HG02981 (cell line): Measurements from ENCODE around the gene BOD1L1.

Experiments
- ATAC-seq: cut with Tn5 transposase; IDR thresholded peaks from one replicate; pipeline ENCODE4 v1.9.1; 2021; ENCODE audit warnings: mild to moderate bottlenecking, moderate library complexity; ENCODE audit not compliant: unreplicated experiment

BOD1L1 gene

DNA sequence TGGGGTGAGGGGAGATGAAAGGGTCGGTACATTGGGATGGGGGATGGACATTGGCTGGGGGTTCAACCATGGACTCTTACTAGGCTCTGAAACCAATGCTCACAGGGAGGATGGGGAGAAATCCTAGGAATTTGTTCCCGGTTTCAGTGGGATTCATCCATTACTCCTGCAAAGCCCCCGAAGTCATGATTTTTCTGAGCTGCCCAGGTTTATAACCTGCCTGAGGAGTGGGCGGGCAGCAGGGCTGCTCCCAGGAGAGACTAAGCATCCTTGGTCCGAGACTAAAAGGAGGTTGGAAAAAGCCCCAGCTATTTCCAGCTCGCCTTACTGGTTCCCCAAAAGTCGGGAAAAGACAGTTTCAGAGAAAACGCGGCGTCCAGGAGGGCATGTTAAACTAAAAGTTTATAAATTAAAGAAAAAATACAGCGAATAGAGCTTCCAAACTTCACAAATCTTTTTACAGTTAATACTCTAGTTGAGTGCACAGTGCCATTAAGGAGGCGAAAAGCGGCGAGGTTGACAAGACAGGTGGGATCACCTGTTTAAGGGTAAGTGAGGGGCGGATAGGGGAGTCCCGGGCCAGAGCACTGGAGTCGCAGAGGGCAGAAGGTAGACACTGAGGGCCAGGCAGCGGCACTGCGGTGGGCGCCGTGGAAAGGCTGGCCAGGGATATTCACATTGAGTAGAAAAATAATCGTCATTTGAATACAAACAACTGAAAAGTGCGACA is 86.9 kb downstream of the BOD1L1 start:
- no peak for ATAC-seq

DNA sequence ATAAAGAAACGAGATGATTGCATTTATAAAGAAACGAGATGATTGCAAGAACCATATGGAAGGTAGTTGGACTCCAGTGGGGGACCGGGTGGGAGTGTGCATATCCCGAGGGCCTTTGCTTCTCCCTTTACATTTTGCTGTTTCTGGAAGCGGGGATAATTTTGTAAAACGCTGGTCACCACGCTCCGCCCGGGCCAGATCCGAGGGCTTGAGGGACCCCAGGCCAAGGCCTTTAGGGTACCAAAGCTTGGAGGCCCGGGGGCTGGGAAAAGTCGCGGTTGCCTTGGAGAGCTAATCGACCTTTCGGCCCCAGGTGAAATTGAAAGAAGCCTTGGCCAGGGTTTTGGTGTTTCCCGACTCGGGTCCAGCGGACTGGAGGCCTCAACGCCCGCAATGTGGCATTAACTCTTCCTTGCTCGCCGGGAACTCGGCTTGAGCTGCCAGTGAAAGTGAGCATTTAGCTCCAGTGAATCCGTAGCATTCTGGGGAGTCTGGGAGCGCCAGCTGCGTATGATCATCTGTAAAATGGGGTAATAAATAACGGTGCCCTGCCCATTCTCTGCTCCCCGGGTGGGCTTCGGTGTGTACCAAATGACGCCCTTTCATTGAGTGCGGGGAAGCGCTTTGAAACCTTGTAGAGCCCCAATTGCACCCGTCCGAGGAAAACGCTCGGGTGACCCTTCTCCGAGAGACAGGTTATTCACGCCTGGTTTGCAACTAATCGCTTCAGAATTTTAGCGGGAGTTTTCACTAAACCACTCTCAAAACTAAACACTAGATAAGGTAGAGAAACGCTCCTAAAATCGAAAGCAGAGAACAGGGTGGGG is 87.7 kb downstream of the BOD1L1 start:
- no peak for ATAC-seq

DNA sequence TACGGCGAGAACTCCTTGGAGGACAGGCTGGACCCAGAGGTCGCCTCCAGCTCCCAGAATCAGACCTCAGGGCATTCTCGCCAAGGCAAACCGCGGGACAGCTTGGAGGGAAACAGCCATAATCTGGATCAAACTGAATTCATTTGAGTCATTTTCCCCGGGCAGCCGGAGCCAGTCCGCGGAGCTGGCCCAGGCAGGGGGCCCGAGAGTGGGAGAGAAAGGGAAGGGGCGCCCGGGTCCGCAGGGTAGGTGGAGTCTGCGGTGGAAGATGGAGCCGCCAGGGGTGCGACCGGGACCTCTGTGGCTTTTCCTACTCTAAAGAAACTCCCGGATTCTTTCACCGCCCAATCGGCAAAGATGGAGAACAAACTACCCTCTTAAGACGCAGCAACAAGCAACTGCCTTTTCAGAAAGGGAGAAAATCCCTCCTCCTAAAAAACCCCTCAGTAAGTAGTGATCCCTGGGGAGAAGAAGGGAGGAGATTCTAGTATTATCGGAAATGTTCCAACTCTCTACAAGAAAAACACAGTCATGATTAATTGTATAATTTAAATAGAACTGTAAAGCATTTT is 88.4 kb downstream of the BOD1L1 start:
- no peak for ATAC-seq

DNA sequence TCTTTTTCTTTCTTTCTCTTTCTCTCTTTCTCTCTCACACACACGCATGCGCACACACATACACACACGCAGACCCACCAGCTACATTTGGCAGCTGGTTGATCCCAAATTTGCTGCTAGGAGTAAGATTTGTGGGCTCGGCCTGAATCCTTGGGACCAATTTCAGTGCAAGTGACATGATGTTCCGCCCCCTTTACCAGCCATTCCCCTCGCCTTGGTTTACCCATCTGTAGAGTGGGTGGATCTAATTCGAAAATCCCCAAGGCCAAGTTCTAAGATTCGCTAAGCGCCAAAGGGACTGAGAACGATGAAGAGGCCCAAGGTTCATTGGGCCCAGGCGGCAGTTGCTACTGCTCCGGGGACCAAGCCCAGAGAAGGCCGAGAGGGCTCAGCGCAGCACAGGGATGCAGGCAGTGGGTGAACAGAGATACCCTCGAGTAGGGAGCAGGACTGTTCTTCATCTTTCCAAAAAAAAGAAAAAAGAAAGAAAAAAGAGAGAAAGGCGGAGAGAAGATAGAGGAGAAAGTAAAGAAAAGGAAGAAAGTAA is 89.0 kb downstream of the BOD1L1 start:
- ATAC-seq = no peak

DNA sequence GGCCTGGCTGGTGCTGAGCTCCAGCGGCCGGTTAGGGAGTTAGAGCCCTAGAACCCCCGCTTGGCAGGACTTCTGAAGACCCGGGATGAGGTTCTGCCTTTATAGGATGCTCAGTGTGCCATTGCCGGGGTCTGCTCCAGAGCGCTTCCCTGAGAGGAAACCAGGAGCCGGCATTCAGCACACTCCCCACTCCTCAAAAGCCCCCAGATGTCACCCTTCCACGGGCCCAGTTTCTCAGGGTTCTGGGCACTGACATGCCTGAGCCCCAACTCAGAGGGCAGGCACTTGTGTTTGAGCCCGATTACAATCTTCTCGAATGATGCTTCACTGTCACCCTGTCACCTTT is 89.7 kb downstream of the BOD1L1 start:
- ATAC-seq = no peak

DNA sequence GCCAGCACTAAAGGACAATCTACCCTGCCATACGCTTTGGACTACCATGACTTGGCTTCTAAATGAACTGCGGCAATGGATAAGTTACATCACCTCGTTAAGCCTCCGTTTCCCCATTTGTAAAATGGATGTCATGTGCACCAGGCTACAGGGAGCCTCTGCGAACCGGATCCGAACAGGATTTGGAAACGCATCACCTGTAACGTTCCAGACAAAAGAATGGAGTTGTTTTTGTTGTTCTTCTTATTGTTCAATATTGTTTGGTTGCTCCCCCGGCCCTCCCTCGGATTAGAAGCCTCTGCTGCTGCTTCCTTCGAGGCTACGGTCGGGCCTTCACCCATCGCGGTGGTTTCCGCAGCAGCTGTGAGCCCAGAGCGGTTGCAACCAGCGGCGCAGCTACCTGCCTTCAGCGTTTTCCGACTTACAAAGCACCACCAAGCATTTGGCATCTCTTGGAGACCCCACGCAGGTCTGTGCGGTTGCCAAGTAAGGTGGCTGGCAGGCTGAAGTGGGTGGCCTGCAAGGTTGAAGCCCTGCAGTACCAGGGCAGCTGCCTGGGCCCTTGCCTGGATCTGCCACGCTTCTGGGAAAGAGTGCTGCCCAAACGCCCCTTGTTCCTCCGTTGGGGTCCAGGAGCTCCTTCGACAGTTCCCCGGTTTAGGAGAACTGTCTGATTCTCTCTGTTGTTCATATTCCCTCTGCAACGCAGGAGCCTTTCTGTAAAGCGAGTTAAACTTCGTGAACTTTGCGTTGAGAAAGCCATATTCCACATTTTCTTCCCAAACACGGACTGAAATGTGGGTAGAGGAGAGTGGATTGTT is 90.3 kb downstream of the BOD1L1 start:
- no peak for ATAC-seq

DNA sequence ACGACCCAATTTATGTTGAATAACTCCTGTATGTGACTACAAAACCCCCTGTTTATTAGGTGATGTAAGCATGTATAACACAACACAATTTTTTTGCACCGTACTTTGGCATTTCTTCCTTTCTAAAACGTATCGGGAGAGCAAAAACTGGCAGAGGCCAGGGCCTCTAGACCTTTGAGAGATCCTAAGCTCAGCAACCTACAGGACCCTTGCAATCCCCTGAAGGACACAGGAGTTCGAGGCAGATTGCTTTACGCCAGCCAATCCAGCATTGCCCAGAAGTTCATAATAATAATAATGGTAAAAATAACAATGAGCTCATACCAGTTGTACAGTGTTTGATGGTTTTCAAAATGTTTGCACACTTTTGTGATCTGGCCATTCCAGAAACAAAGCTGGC is 90.9 kb downstream of the BOD1L1 start:
- no peak for ATAC-seq

DNA sequence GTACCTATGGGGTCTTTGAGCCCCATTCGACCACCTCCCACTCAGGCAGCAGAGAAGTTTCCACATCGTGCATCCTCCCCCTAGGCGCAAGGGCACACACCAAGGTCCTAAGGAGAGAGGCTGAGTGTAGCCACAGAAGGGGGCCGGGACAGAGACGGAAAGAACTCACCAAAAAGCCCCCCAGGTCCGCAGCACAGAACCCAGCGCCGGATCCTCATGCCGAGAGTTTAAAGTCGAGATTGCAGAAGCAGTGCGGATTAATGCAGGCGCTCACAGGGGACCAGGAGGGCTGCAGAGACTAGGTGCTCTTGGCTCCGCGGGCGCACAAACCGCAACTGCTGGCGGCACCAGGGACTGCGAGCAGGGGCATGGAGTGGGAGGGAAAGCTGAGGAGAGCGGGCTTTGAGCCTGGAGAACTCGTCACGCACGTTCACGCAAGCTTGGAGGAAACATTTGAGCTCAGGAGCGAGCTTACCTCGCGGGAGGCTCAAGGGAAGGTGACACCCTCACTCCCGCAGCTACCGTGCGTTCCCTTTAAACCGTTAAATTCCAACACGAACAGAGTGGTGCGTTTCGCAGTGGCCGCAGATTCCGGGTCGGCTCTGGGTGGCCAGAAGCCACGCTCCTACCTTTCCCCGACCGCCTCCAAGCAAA is 91.7 kb downstream of the BOD1L1 start:
- no peak for ATAC-seq

DNA sequence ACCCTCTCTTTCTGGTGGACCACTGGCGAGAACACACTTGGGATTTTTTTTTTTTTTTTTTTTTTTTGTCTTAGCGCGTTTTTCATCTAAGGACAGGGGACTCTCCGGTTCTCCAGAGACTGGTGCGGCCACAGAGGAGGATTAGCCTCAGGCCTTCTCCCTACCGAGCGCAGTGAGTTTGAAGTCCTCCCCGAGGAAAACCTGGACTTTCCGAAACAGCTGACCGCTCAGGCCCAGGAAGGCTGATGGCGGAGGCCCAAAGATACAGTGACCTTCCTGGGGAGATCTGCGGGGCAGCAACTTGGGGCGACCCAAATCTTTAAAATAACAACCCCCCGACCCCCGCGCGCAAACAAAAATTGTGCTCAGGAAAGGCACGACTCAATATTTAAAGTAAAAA is 92.4 kb downstream of the BOD1L1 start:
- ATAC-seq = no peak

DNA sequence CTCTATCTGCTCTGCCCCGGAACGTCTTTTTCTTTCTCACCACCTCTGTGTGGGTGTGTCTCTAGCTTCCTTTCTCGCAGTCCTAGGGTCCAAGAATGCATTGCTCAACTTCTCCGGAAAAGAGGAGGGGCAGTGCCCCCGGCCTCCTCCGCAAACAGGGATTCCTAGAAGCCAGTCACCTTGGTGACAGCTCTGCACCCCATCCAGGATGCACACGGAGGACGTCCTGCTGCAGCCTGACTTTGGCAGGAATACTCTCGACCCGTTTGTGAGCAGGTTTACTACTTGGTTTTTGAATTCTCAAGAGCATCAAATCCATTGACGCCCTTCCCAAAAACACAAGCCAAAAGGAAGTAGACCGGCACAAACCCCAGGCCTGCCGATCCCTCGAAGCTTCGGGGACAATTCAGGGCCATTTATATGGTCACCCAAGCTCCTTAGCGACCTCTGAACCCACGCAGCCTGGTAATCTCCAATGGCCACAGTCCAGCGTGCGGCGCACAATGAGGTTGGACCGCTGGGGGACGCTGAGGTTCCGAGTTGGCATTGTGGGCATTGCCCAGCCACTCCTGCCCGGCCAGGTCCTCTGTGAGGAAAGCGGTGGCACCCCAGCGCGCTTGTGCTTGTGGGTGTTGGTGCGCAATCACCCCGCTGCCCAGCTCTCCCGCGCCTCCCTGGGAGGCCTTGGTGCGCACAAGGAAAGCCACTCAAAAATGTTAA is 93.0 kb downstream of the BOD1L1 start:
- no peak for ATAC-seq

DNA sequence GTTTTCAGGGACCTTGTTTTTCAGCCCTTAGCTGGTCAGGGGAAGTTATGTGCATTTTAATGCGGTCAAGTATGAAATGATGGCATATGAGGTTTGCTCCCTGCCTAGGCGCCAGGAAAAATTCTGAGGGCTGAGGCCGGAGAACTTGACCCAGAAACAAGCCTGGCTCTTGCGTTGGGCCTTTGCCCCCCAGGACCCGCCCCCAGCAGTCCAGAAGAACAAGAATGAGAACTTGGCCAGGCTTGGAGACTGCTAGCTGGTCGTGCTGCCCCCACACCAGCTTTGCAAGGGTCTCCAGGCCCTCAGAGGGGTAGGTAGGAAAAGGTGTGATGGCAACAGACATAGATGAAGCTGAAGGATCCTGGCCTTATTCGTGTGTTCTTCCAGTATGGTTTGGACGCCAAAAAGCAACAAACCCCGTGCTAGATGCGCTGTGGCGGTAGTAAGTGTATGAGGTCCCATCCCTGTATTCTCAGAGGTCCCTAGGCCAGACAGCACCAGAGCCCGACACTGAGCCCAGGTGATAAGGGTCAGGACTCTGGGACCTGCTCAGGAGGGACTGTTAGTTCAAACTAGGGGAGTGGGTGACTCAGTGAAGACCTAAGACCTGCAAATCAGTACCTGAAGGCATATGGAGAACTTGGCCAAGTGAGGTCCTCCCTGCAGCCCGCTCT is 93.7 kb downstream of the BOD1L1 start:
- no peak for ATAC-seq

DNA sequence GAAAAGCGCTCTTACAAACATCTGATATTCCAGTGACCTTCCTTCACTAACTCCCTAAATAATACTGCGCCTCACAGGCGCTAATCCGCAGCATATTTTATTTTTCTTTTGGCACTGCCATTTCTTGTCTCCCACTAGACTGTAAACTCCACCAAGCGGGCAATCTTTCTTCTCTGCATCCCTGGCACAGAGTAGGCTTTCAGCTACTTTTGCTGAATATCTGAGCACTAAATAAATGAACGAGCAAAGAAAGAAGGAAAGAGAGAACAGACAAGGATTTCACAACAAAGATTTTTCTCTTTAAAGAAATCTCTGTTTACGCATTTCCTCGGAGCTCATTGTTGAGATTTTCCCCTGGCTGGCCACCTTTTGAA is 95.9 kb downstream of the BOD1L1 start:
- ATAC-seq = no peak

DNA sequence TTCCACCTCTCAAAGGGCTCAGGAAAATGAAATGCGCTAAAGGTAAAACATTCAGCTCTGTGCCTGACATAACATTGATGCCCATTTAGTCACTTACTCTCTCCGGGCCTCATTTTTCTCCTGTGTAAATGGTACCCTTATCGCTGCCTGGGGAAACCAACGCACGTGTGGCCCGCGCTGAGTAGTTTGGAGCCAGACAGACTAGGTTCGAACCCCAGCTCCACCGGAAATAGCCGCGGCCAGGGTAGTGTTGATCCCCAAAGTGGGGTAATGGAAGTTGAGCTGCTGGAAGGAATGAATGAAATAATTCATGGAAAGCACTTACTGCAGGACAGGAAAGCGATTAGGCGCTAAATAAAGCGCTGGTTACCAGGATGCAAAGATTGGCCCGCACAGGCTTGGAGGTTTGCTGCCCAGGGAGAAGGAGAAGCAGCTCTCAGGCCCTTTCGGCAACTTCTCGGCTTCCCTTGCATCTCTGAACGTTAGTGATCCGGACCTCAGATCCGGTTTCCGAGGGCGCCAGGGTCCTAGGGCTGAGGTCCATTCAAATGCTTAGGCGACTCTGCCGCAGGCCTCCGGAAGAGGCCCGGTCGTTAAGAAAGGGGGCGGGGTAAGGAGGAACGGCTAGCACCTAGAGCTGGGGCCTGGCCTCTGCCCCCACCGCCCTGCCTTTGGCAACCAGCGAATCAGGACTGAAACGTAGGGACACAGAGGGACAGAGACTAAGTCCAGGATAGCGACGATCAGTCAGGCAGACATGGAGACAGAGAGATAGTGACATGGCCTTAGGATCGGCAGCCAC is 96.5 kb downstream of the BOD1L1 start:
- ATAC-seq = no peak

DNA sequence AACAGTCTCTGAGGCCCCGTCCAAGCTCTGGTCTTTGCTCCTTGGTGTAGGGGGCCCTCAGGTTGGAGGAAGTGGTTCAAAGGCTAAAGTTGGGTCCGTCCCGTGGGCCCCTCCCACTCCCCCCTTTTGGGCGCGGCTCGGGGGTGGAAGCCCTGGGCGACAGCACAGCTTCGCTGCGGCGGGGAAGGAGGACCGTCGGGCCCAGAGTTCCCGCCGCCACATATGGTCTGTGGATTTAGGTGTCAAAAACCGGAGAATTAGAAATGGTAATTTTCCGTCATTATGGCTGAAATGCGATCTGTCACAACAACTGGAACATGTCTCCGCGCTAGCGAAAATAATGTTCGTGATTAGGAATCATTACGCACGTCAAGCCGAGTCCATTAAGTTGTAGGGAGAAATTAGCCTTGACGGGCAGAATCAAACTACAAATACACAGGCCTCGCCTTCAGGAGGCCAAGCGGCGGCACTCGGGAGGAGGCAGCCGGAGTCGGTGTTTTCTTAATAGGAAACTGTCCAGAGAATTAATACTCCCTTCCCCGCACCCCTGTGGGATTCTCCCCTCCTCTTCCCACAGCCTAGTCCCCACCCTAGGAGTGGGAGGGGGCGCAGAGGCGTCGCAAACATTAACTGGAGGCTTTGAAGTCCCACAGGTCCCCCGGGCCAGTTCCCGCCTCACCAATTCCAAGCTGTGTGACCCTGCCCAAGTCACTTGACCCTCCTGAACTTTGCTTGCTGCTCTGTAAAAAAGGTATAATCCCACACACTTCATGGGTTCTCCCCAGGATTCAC is 98.2 kb downstream of the BOD1L1 start:
- no peak for ATAC-seq

DNA sequence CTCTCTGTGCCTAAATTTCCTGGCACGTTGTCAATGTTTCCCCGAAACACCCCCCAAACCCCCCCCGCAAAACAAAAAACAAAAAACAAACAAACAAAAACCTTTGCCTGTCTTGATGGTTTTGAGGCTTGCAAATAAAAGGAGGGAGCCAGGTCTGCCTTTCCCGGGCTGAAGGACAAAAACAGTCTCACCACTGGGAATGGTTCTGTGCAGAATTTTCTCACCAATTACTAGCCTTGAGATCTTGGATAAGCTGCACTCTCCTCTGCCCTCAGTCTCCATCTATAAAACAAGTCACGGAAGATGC is 98.8 kb downstream of the BOD1L1 start:
- no peak for ATAC-seq

DNA sequence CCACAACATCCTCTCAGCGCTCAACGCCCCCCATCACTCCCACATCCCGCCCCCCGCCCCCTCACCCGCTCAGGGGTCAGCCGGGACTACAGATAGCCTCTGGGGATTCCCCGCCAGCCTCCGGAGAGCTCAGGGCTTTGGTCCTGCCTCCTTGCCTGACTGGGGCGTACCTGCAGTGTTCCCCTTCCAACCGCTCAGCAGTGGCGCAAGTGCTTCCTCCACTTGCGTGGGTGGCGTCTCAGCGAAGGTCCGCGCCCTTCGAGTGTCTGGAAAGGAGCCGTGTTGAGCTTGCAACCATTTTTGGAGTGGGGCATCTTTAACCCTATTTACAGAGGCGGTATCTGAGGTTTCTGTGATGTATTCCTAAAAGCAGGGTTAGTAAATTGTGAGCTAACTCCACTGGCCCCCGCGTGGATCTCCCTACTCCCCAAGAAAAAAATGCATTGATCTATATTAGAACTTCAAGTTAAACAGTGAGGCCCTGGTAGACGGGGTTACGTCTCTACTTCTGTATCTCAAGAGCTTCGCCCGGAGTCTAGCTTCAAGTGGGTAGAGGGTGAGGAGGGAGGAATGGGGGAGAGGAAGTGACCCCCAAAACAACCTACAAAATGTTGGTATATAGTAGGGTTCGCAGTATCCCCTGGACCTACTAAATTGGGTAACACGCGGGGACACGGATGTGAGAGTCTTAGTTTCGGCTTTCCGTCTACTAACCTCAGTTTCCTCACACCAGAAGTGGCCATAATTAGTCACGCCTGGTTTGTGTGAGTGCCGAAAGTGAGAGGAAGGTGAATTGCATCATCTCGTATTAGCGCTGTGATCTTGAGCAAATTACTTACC is 99.3 kb downstream of the BOD1L1 start:
- ATAC-seq = peak; percentile 78
